ENCODE results near the gene ERP44.

Gene ERP44

GRCh38 chr9:99948896-99949295 is 149.9 kb downstream of the ERP44 start:
- no peak for TF ChIP-seq SIN3A (IDR thresholded peaks at IDR 0.05; ENCODE audit: borderline replicate concordance, insufficient read depth, low read length)
- no peak for TF ChIP-seq FOXP2 (optimal IDR thresholded peaks at IDR 0.05; ENCODE audit: borderline replicate concordance, extremely low read depth, extremely low read length, insufficient read depth)
- TF ChIP-seq TAF1 (IDR thresholded peaks at IDR 0.05; ENCODE audit: borderline replicate concordance, insufficient read depth, low read length): no peak
- TF ChIP-seq REST (IDR thresholded peaks at IDR 0.05; ENCODE audit: insufficient read depth in 1 of 2, low read depth in 2 of 2, low read length in 2 of 2): no peak
- no peak for TF ChIP-seq POLR2AphosphoS5 (IDR thresholded peaks at IDR 0.05; ENCODE audit: low read depth, low read length)

GRCh38 chr9:99948482-99948881 is 150.3 kb downstream of the ERP44 start:
- TF ChIP-seq TAF1 (IDR thresholded peaks at IDR 0.05; ENCODE audit: borderline replicate concordance, insufficient read depth, low read length) (no peak), SIN3A (IDR thresholded peaks at IDR 0.05; ENCODE audit: borderline replicate concordance, insufficient read depth, low read length) (no peak), REST (IDR thresholded peaks at IDR 0.05; ENCODE audit: insufficient read depth in 1 of 2, low read depth in 2 of 2, low read length in 2 of 2) (no peak), FOXP2 (optimal IDR thresholded peaks at IDR 0.05; ENCODE audit: borderline replicate concordance, extremely low read depth, extremely low read length, insufficient read depth) (no peak), POLR2AphosphoS5 (IDR thresholded peaks at IDR 0.05; ENCODE audit: low read depth, low read length) (no peak)

- TF ChIP-seq TAF1 (IDR thresholded peaks at IDR 0.05; ENCODE audit: borderline replicate concordance, insufficient read depth, low read length): no peak
- no peak for TF ChIP-seq SIN3A (IDR thresholded peaks at IDR 0.05; ENCODE audit: borderline replicate concordance, insufficient read depth, low read length)
- no peak for TF ChIP-seq FOXP2 (optimal IDR thresholded peaks at IDR 0.05; ENCODE audit: borderline replicate concordance, extremely low read depth, extremely low read length, insufficient read depth)
- TF ChIP-seq POLR2AphosphoS5 (IDR thresholded peaks at IDR 0.05; ENCODE audit: low read depth, low read length): no peak
- no peak for TF ChIP-seq REST (IDR thresholded peaks at IDR 0.05; ENCODE audit: insufficient read depth in 1 of 2, low read depth in 2 of 2, low read length in 2 of 2)
Observed at GRCh38 chr9:99947395-99947794, 151.4 kb downstream of the ERP44 start.

- no peak for TF ChIP-seq FOXP2 (optimal IDR thresholded peaks at IDR 0.05; ENCODE audit: borderline replicate concordance, extremely low read depth, extremely low read length, insufficient read depth)
- TF ChIP-seq POLR2AphosphoS5 (IDR thresholded peaks at IDR 0.05; ENCODE audit: low read depth, low read length): no peak
- no peak for TF ChIP-seq SIN3A (IDR thresholded peaks at IDR 0.05; ENCODE audit: borderline replicate concordance, insufficient read depth, low read length)
- no peak for TF ChIP-seq REST (IDR thresholded peaks at IDR 0.05; ENCODE audit: insufficient read depth in 1 of 2, low read depth in 2 of 2, low read length in 2 of 2)
- TF ChIP-seq TAF1 (IDR thresholded peaks at IDR 0.05; ENCODE audit: borderline replicate concordance, insufficient read depth, low read length): no peak
Observed at GRCh38 chr9:99936947-99937587, 161.7 kb downstream of the ERP44 start.
